Activated T-helper 2 cell treated with anti-CD3 and anti-CD28 coated beads, Interferon-gamma antibody, Interleukin-2, Interleukin-4, amounts not matched to agents 10 μg/mL and 5 μg/mL and 100 μg/mL, durations not matched to agents 14 hours and 24 hours and 36 hours (primary cell): Measurements from ENCODE around the gene PTGES. TPM values are rescaled to one million over a fixed set of nuclear protein-coding genes. Genes with fewer than 3 reads are reported as not detected.
"Not testable (repeated sequence)": the region's sequence is repeated elsewhere in the genome, so short reads cannot be mapped to it uniquely, and the experiment has no call there.

ENCODE experiments used
- DNase-seq: peaks from one replicate; pipeline ENCODE4 v3.0.0; 2021; ENCODE audit warnings: low spot score
- H3K27ac Mint-ChIP-seq: one replicate; pipeline ENCODE4 v1.8.0; 2021; ENCODE audit warnings: mixed read lengths
- H3K27me3 Mint-ChIP-seq: one replicate; pipeline ENCODE4 v1.8.0; 2021; ENCODE audit warnings: low read depth, mixed read lengths
- H3K36me3 Mint-ChIP-seq: one replicate; pipeline ENCODE4 v1.8.0; 2021; ENCODE audit warnings: low read depth, mixed read lengths
- H3K4me1 Mint-ChIP-seq: one replicate; pipeline ENCODE4 v1.8.0; 2021; ENCODE audit warnings: low read depth, mixed read lengths
- H3K4me3 Mint-ChIP-seq: one replicate; pipeline ENCODE4 v1.8.0; 2021; ENCODE audit warnings: low read depth, mild to moderate bottlenecking, moderate library complexity, mixed read lengths
- H3K9me3 Mint-ChIP-seq: one replicate; pipeline ENCODE4 v1.8.0; 2021; ENCODE audit warnings: mixed read lengths
- intact Hi-C: fragments of 100-400 bp; cut with micrococcal nuclease; formaldehyde crosslinking; loops from one replicate; pipeline ENCODE4 v1.15.1; 2023
- total RNA-seq: library from RNA; stranded (reverse); gene quantifications from 2 replicates; pipeline ENCODE4 v1.2.3, GENCODE V29; 2022

PTGES gene
- total RNA-seq, 1 donor from 2014 or later, result 0.39 TPM

GRCh38 chr9:129750013-129750638, 2.7 kb downstream of the PTGES start:
- Mint-ChIP-seq H3K27me3 (peaks cover 5% of the 10 kb centered on the region), H3K4me3 (no peak overlapping the region), H3K36me3 (no peaks in the 10 kb centered on the region), H3K9me3 (no peaks in the 10 kb centered on the region), H3K4me1 (peaks cover 9% of the 10 kb centered on the region), H3K27ac (no peak overlapping the region)
- DNase-seq, result no peak
- intact Hi-C loops, result no loop called here

- Mint-ChIP-seq H3K9me3 (no peaks in the 10 kb centered on the region), H3K27ac (no peak overlapping the region), H3K36me3 (no peaks in the 10 kb centered on the region), H3K4me3 (no peak overlapping the region), H3K4me1 (peaks cover 9% of the 10 kb centered on the region), H3K27me3 (peaks cover 5% of the 10 kb centered on the region)
- no peak for DNase-seq
- intact Hi-C loops, result no loop called here
These were observed 3.3 kb downstream of the PTGES start for GRCh38 chr9:129749575-129749974.

- H3K36me3 Mint-ChIP-seq, H3K4me3 Mint-ChIP-seq, DNase-seq, intact Hi-C loops, H3K9me3 Mint-ChIP-seq, H3K4me1 Mint-ChIP-seq, H3K27ac Mint-ChIP-seq, H3K27me3 Mint-ChIP-seq: not testable (repeated sequence)
These were observed 3.8 kb downstream of the PTGES start for GRCh38 chr9:129749052-129749451.

- Mint-ChIP-seq H3K4me1 (peaks cover 9% of the 10 kb centered on the region), H3K27ac (no peak overlapping the region), H3K36me3 (no peaks in the 10 kb centered on the region)
These were observed 4.6 kb downstream of the PTGES start for GRCh38 chr9:129748249-129748648.

GRCh38 chr9:129746092-129746777, 6.6 kb downstream of the PTGES start:
- Mint-ChIP-seq H3K36me3 (no peaks in the 10 kb centered on the region), H3K9me3 (no peaks in the 10 kb centered on the region), H3K4me3 (no peak overlapping the region), H3K27me3 (peaks cover 6% of the 10 kb centered on the region), H3K27ac (no peak overlapping the region), H3K4me1 (peaks cover 3% of the 10 kb centered on the region)
- intact Hi-C loops, result no loop called here
- DNase-seq, result no peak

More at GRCh38 chr9:129748249-129748648, 4.6 kb downstream of the PTGES start:
- peaks cover 4% of the 10 kb centered on the region for H3K27me3 Mint-ChIP-seq
- no peak overlapping the region for H3K4me3 Mint-ChIP-seq
- H3K9me3 Mint-ChIP-seq, result no peaks in the 10 kb centered on the region
- intact Hi-C loops, result no loop called here
- no peak for DNase-seq

- Mint-ChIP-seq H3K4me1 (peaks cover 3% of the 10 kb centered on the region), H3K4me3 (no peak overlapping the region), H3K27me3 (peaks cover 6% of the 10 kb centered on the region), H3K9me3 (no peaks in the 10 kb centered on the region), H3K27ac (no peak overlapping the region), H3K36me3 (no peaks in the 10 kb centered on the region)
- intact Hi-C loops, result no loop called here
- no peak for DNase-seq
These were observed 7.6 kb downstream of the PTGES start for GRCh38 chr9:129745200-129745599.

- intact Hi-C loops, result no loop called here
- no peak overlapping the region for H3K27ac Mint-ChIP-seq
- peaks cover 6% of the 10 kb centered on the region for H3K4me1 Mint-ChIP-seq
- H3K27me3 Mint-ChIP-seq, result peaks cover 9% of the 10 kb centered on the region
- no peak for DNase-seq
- no peaks in the 10 kb centered on the region for H3K36me3 Mint-ChIP-seq
- no peaks in the 10 kb centered on the region for H3K9me3 Mint-ChIP-seq
- no peak overlapping the region for H3K4me3 Mint-ChIP-seq
These were observed 12.0 kb downstream of the PTGES start for GRCh38 chr9:129740666-129741464.

- H3K4me1 Mint-ChIP-seq, result peaks cover 6% of the 10 kb centered on the region
- H3K9me3 Mint-ChIP-seq, result no peaks in the 10 kb centered on the region
- H3K27me3 Mint-ChIP-seq, result peaks cover 9% of the 10 kb centered on the region
- H3K36me3 Mint-ChIP-seq, result no peaks in the 10 kb centered on the region
- intact Hi-C loops, result no loop called here
- DNase-seq, result no peak
- H3K27ac Mint-ChIP-seq, result no peak overlapping the region
- H3K4me3 Mint-ChIP-seq, result no peak overlapping the region
These were observed 12.7 kb downstream of the PTGES start for GRCh38 chr9:129740174-129740573.

GRCh38 chr9:129739432-129739831, 13.4 kb downstream of the PTGES start:
- Mint-ChIP-seq H3K27ac (no peak overlapping the region), H3K36me3 (no peaks in the 10 kb centered on the region), H3K27me3 (peaks cover 9% of the 10 kb centered on the region), H3K4me1 (peaks cover 6% of the 10 kb centered on the region), H3K4me3 (no peak overlapping the region), H3K9me3 (no peaks in the 10 kb centered on the region)
- DNase-seq, result no peak
- intact Hi-C loops, result loop anchor here (5.0 kb wide), 1 partner anchor 97 kb away; the partner anchor contains the start of gene ASB6

- H3K27me3 Mint-ChIP-seq, result peaks cover 4% of the 10 kb centered on the region
- no peaks in the 10 kb centered on the region for H3K36me3 Mint-ChIP-seq
- H3K4me1 Mint-ChIP-seq, result peaks cover 6% of the 10 kb centered on the region
- intact Hi-C loops, result loop anchor here (1.0 to 5.0 kb wide), 2 partner anchors 46 to 95 kb away; partner anchors contain the start of gene ASB6
- H3K9me3 Mint-ChIP-seq, result no peaks in the 10 kb centered on the region
- peak overlapping the region; percentile 68 for H3K4me3 Mint-ChIP-seq
- H3K27ac Mint-ChIP-seq, result peak overlapping the region; percentile 52
- peak; percentile 81 for DNase-seq
These were observed 15.2 kb downstream of the PTGES start for GRCh38 chr9:129737479-129738274.

GRCh38 chr9:129736334-129736733, 16.5 kb downstream of the PTGES start:
- Mint-ChIP-seq H3K4me1 (peaks cover 6% of the 10 kb centered on the region), H3K9me3 (no peaks in the 10 kb centered on the region), H3K36me3 (no peaks in the 10 kb centered on the region), H3K4me3 (no peak overlapping the region), H3K27me3 (peaks cover 6% of the 10 kb centered on the region), H3K27ac (no peak overlapping the region)
- DNase-seq, result no peak
- intact Hi-C loops, result loop anchor here (5.0 kb wide), 1 partner anchor 94 kb away; the partner anchor contains the start of gene ASB6

GRCh38 chr9:129735546-129735945, 17.3 kb downstream of the PTGES start:
- intact Hi-C loops, result loop anchor here (5.0 kb wide), 1 partner anchor 93 kb away; the partner anchor contains the start of gene ASB6
- H3K27ac Mint-ChIP-seq, result no peak overlapping the region
- peaks cover 6% of the 10 kb centered on the region for H3K27me3 Mint-ChIP-seq
- H3K4me1 Mint-ChIP-seq, result peaks cover 6% of the 10 kb centered on the region
- no peaks in the 10 kb centered on the region for H3K9me3 Mint-ChIP-seq
- no peaks in the 10 kb centered on the region for H3K36me3 Mint-ChIP-seq
- DNase-seq, result no peak
- H3K4me3 Mint-ChIP-seq, result no peak overlapping the region
